GM15510 (cell line): ENCODE results near the gene SMAD2.

Experiments
- POLR2A ChIP-seq: IDR thresholded peaks from 3 replicates; pipeline ENCODE4 v1.6.1; 2011; ENCODE audit warnings: borderline replicate concordance; ENCODE audit not compliant: insufficient read length; ENCODE audit errors: extremely low read depth

Gene SMAD2

DNA sequence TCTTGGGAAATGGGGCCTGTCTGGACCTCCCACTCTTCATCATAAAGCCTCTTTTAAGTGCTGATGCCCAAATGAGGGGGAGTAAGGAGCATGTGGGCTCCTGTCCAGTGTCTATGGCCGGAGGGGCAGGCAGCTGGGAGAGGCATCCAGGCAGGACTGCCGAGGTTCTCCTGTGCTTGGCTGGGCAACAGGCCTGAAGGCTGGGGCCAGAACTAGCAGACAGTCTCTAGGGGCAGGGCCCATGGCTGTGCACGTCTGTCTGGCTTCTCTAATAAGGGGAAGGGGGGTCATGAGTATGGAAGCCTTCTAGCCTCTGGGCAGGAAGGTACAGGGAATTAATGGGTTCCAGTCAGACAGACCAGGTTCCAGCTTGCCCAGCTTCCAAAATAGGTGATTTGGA, 128.6 kb downstream of the SMAD2 start:
- TF ChIP-seq POLR2A, result no peak

GRCh38 chr18:47800756-47801155, 129.7 kb downstream of the SMAD2 start:
- no peak for TF ChIP-seq POLR2A

GRCh38 chr18:47800248-47800647, 130.2 kb downstream of the SMAD2 start:
- no peak for TF ChIP-seq POLR2A

- TF ChIP-seq POLR2A, result no peak
Observed at GRCh38 chr18:47799376-47799775, 131.1 kb downstream of the SMAD2 start.

GRCh38 chr18:47798366-47798765, 132.1 kb downstream of the SMAD2 start:
- no peak for TF ChIP-seq POLR2A

DNA sequence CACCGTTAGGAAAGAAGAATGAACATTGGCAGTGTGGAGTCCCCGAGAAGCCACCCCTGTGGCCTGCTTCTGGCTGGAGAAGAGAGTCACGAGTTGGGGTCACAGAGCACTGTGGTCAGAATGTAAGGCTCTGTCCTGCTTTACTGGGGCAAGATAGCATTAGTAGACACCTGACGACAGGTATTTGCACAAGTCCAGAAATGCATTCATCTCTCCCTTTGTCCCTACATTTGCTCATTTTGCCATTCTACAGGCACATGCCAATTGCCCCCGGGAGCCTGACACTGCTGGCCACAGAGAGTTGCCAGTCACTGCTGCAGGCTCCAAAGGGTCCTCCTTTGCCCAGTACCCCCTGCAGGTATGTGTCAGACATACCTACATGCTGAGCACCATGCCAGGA, 133.3 kb downstream of the SMAD2 start:
- no peak for TF ChIP-seq POLR2A

GRCh38 chr18:47795434-47795814, 135.0 kb downstream of the SMAD2 start:
- TF ChIP-seq POLR2A, result no peak

DNA sequence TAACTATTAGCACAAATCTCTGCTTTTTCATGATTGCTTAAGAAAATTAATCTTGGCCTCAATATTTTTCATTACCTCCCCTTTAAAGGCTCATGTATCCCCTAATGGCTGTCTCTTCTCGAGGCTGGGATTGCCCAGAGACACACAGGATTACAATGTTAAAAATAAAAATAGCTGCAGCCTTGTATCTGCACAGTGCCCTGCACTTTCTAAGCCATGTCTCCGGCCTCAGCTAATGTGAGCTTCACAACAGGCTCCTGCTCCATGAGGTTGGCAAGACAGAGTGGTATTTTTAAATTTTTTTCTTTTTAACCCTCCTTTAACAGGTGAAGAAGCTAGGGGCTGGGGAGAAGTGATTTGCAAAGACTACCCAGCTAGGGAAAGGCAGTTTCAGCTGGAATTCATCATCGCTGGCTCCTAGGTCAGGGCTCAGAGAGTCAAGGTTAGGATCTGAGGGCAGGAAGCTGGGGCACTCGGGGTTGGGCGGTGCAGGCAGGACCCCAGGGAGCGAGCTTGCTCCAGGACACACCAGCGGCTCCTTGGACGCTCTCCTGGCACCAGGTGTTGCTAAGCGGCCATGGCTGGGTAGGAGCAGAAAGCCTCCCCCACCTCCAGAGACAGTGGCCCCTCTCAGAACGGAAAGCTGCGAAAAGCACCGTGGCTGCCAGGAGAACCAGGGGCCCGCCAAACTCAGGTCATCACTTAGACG, 135.6 kb downstream of the SMAD2 start:
- no peak for TF ChIP-seq POLR2A

DNA sequence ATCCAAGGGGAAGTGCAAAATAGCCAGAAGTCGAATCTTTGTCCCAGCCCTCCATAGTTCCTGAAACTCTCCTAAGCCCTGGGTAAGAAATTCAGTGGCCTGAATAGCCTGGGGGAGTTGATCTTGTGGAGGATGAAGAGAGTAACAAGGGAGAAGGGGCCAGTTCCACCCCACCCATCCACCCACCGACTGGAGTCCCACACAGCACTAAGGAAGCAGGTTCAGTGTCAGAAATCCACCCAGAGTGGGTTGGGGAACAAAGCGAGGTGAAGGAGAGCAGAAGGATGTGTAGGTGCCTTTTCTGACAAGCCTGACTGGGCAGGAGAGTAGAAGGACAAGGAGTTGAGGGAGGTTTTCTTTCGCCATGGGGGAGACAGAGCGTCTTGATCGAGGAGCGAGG, 136.8 kb downstream of the SMAD2 start:
- TF ChIP-seq POLR2A, result no peak

GRCh38 chr18:47791461-47791985, 138.9 kb downstream of the SMAD2 start:
- TF ChIP-seq POLR2A, result no peak

DNA sequence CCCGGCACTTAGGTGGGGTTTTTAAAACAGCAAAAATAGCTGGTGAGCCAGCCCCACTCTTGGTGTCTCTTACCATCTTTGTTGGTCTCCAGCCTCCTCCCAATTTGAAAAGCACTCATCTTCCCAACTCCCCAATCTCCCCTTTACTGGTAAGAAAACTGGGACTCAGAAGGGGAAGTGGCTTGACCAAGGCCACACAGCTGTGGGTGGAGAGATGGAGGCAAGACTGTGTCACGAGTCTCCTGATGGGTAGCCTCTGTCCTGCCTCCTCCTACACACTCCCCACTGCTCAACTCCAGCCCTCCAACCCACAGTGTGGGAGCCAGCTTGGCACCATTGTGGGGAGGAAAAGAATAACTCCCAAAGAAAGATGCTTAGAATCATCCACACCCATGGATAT, 140.4 kb downstream of the SMAD2 start:
- TF ChIP-seq POLR2A, result no peak

GRCh38 chr18:47788621-47789020, 141.8 kb downstream of the SMAD2 start:
- no peak for TF ChIP-seq POLR2A

DNA sequence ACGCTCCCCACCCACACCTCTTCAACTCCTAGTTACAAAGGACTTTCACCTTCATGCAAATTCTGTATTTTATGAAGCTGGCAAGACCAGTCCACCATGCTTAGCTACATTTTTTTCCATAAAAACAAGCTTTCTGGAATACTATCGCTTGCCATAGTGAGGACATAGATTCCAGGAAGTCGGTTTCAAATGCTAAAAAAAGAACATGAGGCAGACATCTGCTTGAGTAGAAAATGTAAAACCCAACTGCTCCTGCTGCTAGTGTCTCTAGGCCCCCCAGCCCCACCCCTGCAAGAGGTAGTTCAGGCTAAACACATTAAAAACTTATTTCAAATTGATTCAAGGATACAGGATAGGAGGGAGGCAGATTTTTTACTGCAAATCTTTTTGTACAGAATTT, 148.9 kb downstream of the SMAD2 start:
- TF ChIP-seq POLR2A, result no peak

DNA sequence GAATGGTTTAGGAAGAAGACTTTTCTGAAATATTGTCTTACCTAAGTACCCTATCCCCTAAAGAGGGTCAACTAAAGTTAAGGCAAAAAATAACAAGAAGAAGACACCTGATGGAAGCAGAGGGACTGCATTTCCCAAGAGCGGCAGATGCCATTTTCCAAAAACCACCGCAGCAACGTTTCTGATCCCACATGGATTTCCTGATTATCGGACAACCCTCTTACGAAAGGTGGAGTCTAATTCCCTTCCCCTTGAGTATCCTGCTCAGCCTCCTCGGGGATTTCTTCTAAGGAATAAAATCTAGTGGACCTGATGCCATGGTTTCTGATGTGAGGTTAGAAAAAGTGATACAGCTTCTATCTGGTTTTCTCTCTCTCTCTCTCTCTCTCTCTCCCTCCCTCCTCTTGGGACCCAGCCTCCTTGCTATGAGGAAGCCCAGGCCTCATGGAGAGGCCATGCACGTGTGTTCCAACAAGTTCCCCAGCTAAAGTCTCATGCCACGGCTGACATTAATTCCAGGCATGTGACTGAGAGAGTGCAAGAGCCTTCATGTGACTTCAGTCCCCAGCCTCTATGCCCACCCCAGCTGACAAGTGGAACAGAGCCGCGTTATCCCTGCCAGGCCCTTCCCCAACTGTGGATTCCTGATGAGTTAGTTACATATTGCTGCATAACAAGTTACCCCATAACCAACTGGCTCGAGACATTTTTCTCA, 150.3 kb downstream of the SMAD2 start:
- TF ChIP-seq POLR2A, result no peak

DNA sequence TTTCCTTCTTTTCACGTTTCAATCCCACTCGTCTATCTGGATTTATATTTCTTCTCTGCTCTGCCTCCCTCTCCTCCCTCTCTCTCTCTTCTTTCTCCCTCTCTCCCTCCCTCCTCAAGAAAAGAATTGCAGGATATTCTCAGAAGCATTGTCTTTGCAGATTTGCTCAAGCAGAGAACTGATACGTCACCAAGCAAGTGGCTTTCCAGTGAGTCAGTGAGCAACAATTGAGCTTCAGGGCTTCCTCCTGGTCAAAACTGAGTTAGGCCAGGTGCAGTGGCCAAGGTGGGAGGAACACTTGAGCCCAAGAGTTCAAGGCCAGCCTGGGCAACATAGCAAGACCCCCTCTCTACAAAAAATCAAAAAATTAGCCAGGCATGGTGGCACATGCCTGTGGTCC, 151.1 kb downstream of the SMAD2 start:
- TF ChIP-seq POLR2A, result no peak

- TF ChIP-seq POLR2A, result no peak
Observed at GRCh38 chr18:47777626-47778025, 152.8 kb downstream of the SMAD2 start.
